ENCODE results near the gene TOR2A. TPM values are rescaled to one million over a fixed set of nuclear protein-coding genes. Genes with fewer than 3 reads are reported as not detected.

TOR2A gene
- total RNA-seq, 2 donors from 2014 or later: 20.4 to 24.1 TPM

DNA sequence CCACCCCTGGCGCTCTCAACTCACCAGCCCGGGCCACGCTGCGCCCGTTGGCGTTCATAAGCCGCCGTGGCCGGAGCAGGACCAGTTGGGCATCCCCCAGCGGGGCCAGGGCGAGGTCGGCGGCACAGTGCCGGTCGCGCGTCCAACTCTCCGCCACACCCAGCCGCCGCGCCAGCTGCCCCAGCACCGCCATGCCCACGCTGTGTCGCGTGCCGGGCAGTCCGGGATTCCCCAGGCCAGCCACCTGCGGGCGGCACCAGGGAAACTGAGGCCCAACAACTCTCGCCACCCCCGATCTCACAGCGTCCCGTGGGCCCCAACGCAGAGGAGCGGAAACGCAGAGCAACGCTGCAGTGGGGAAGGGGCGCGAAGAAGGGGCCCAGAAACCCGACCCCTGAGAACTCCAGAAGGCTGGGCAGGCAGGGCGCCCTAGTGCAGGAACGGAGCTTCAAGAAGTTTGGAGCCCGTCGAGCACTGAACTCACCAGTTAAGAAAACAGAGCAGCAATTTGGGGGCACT, 20.1 kb downstream of the TOR2A start:
- H3K36me3 ChIP-seq: no peaks in the 10 kb centered on the region
- no peaks in the 10 kb centered on the region for H3K27me3 ChIP-seq (replicated peaks; ENCODE audit: insufficient read depth)
- H3K4me1 ChIP-seq (replicated peaks): no peaks in the 10 kb centered on the region
- DNase-seq (ENCODE audit: low spot score): no peak
- H3K27ac ChIP-seq: peak overlapping the region; percentile 79 to 86
- H3K4me3 ChIP-seq: peak overlapping the region; percentile 64 to 65
- H3K9me3 ChIP-seq: no peaks in the 10 kb centered on the region
- intact Hi-C loops (cut with DNase I): loop anchor here (5.0 kb wide), 1 partner anchor 103 kb away; the partner anchor contains the start of gene STXBP1
- WGBS: under 1% methylated on average over 22 of the region's 44 CpGs
- no peak for TF ChIP-seq POLR2AphosphoS5 (IDR thresholded peaks at IDR 0.05)
- TF ChIP-seq, protein P1, sequence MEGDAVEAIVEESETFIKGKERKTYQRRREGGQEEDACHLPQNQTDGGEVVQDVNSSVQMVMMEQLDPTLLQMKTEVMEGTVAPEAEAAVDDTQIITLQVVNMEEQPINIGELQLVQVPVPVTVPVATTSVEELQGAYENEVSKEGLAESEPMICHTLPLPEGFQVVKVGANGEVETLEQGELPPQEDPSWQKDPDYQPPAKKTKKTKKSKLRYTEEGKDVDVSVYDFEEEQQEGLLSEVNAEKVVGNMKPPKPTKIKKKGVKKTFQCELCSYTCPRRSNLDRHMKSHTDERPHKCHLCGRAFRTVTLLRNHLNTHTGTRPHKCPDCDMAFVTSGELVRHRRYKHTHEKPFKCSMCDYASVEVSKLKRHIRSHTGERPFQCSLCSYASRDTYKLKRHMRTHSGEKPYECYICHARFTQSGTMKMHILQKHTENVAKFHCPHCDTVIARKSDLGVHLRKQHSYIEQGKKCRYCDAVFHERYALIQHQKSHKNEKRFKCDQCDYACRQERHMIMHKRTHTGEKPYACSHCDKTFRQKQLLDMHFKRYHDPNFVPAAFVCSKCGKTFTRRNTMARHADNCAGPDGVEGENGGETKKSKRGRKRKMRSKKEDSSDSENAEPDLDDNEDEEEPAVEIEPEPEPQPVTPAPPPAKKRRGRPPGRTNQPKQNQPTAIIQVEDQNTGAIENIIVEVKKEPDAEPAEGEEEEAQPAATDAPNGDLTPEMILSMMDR (IDR thresholded peaks at IDR 0.05): no peak

DNA sequence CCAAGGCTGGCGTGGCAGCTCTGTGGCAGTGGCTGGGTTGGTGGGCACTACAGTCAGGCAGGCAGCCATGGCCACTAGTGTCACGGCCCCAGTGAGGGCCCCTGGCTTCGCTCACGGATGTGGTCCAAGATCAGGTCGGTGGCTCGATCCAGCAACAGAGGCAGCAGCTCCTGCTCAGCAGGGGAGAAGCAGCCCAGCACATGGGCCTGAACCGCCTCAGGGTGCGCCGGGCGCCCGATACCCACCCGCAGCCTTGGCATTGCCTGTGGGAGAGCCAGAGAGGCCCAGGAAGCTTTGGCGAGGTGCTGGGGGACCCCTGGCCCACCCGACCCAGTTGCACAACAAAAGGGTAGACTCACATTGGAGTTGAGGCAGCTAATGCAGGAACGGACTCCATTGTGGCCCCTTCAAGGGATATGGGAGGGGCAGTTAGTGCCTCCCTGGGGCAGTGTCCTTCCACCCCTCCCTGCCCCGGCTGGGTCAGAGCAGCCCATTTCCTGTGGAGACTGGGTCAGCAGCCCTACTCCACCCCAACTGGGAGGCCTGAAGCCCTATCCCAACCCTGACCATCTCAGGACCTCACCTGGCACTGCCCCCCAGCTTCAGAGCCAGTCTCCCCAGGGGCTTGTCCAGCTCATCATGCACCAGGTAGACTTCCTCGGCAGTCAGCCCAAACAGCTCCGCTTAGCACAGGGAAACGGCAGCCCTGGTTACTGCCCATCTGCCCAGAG, 20.9 kb downstream of the TOR2A start:
- 74% methylated on average over 19 of the region's 19 CpGs for WGBS
- intact Hi-C loops (cut with DNase I): no loop called here
- H3K27ac ChIP-seq: no peak overlapping the region
- H3K9me3 ChIP-seq: no peaks in the 10 kb centered on the region
- peak overlapping the region in 1 of 2 donors; percentile 65 for H3K4me3 ChIP-seq
- no peaks in the 10 kb centered on the region for H3K4me1 ChIP-seq (replicated peaks)
- no peaks in the 10 kb centered on the region for H3K27me3 ChIP-seq (replicated peaks; ENCODE audit: insufficient read depth)
- no peak for DNase-seq (ENCODE audit: low spot score)
- TF ChIP-seq POLR2AphosphoS5 (IDR thresholded peaks at IDR 0.05) (no peak), POLR2A (IDR thresholded peaks at IDR 0.05) (no peak)
- TF ChIP-seq, protein P1 (IDR thresholded peaks at IDR 0.05): no peak
- no peaks in the 10 kb centered on the region for H3K36me3 ChIP-seq

DNA sequence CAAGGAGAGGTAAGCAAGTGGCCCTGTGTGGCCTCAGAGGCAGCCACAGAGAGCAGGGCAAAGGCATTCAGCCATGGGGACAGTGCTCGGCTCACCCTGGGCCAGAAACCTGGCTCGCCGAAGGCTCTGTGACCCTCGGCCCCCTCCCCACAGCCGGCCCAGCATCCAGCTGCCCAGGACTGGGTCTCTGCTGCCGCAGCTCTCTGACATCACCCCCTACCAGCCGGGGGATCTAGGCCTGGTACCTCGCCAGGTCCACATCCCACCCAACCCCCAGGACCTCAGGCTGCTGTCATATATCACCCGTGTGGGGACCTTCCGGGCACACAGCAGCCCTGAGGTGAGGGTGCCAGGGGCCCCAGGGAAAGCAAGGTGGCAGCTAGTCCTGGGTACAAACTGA, 22.2 kb downstream of the TOR2A start:
- TF ChIP-seq POLR2AphosphoS5 (IDR thresholded peaks at IDR 0.05) (no peak), POLR2A (IDR thresholded peaks at IDR 0.05) (no peak)
- TF ChIP-seq, protein P1 (IDR thresholded peaks at IDR 0.05): no peak
- intact Hi-C loops (cut with DNase I): no loop called here
- Histone ChIP-seq H3K4me3 (no peak overlapping the region), H3K27me3 (replicated peaks; ENCODE audit: insufficient read depth) (no peaks in the 10 kb centered on the region), H3K36me3 (no peaks in the 10 kb centered on the region), H3K27ac (no peak overlapping the region), H3K4me1 (replicated peaks) (no peaks in the 10 kb centered on the region), H3K9me3 (no peaks in the 10 kb centered on the region)
- WGBS: 96% methylated on average over 4 of the region's 10 CpGs
- no peak for DNase-seq (ENCODE audit: low spot score)

DNA sequence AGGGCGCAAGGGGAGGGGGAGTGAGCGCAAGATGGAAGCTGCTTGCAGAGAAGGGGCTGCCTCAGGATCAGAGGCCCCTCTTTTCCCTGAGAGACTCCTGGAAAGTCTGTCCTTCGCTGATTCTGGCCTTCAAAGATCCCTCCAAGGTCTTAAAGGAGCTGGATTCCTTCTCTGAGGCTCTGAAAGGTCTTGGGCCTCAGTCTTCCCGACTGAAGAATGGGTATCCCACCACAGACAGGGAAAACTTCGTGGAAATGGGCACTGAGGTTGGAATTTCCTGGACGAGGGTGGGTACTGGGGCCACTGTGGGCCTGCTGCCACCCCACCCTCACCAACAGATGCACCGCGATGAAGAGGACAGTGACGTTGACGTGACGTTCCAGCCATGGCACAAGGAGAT, 22.7 kb downstream of the TOR2A start:
- TF ChIP-seq POLR2AphosphoS5 (IDR thresholded peaks at IDR 0.05) (no peak), POLR2A (IDR thresholded peaks at IDR 0.05) (no peak)
- TF ChIP-seq, protein P1 (IDR thresholded peaks at IDR 0.05): no peak
- no peak overlapping the region for H3K4me3 ChIP-seq
- WGBS: 96% methylated on average over 11 of the region's 11 CpGs
- intact Hi-C loops (cut with DNase I): no loop called here
- no peak overlapping the region for H3K27ac ChIP-seq
- no peaks in the 10 kb centered on the region for H3K4me1 ChIP-seq (replicated peaks)
- no peaks in the 10 kb centered on the region for H3K27me3 ChIP-seq (replicated peaks; ENCODE audit: insufficient read depth)
- no peaks in the 10 kb centered on the region for H3K36me3 ChIP-seq
- no peaks in the 10 kb centered on the region for H3K9me3 ChIP-seq
- no peak for DNase-seq (ENCODE audit: low spot score)

DNA sequence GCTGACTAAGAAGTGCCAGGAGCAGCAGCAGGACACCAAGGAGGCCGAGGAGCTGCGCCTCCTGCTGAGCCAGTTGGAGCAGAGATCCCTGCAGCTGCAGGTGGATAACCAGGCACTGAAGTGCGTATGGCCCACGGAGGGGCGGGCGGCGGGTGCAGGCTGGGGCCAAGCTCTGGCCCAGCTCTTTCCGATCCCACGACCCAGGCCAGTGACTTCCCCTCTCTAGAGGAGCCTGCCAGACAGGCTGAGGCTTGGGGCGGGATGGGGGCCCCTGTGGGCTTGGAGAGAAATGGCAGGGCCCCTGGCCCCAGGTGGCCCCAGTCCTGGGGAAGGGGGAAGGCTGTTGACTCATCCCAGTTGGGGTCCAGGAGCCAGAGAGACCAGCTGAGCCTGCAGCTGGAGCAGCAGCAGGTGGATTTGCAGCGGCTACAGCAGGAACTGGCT, 23.2 kb downstream of the TOR2A start:
- intact Hi-C loops (cut with DNase I): no loop called here
- no peak overlapping the region for H3K4me3 ChIP-seq
- no peaks in the 10 kb centered on the region for H3K4me1 ChIP-seq (replicated peaks)
- no peak overlapping the region for H3K27ac ChIP-seq
- DNase-seq (ENCODE audit: low spot score): no peak
- TF ChIP-seq, protein P1 (IDR thresholded peaks at IDR 0.05): no peak
- TF ChIP-seq POLR2AphosphoS5 (IDR thresholded peaks at IDR 0.05): no peak
- no peak for TF ChIP-seq POLR2A (IDR thresholded peaks at IDR 0.05)
- no peaks in the 10 kb centered on the region for H3K9me3 ChIP-seq
- 77% methylated on average over 11 of the region's 11 CpGs for WGBS
- no peaks in the 10 kb centered on the region for H3K27me3 ChIP-seq (replicated peaks; ENCODE audit: insufficient read depth)
- no peaks in the 10 kb centered on the region for H3K36me3 ChIP-seq
